Measurements from ENCODE around the gene OSBPL10.

The OSBPL10 gene

DNA sequence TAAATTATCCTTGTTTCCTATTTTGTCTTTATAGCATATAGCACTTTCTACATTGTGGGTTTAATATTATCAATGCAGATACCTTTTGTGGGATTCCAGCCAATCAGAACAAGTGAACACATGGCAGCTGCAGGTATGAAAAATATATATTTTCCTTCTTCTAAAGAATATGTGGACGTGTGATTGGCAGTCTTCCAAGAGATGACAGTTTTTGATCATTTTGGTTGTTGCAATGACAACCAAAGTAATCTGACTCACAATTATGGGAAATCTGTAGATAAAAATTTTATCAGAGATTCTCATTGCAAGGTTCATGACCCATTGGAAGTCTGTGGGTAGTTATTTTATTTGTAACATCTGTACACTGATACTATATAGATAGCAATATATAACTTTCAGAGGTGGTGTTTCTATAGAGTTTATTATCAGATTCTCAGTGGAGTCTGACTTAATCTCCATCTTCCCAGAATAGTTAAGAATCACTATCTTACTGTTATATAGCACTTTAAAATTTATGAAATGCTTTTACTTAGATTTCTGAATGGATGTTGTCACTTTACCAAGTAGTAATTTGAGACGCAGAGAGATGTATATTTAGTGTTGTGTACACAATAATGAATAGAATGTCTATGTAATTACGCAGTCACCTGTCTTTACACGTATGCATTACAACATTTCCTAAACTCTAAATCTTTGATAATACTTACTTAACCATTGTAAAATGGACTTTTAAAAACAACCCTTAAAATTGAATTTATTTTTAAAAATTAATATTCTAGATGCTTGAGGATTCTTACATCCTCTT is 365.8 kb downstream of the OSBPL10 start:
- DNase-seq (ENCODE audit: low read depth): no peak

DNA sequence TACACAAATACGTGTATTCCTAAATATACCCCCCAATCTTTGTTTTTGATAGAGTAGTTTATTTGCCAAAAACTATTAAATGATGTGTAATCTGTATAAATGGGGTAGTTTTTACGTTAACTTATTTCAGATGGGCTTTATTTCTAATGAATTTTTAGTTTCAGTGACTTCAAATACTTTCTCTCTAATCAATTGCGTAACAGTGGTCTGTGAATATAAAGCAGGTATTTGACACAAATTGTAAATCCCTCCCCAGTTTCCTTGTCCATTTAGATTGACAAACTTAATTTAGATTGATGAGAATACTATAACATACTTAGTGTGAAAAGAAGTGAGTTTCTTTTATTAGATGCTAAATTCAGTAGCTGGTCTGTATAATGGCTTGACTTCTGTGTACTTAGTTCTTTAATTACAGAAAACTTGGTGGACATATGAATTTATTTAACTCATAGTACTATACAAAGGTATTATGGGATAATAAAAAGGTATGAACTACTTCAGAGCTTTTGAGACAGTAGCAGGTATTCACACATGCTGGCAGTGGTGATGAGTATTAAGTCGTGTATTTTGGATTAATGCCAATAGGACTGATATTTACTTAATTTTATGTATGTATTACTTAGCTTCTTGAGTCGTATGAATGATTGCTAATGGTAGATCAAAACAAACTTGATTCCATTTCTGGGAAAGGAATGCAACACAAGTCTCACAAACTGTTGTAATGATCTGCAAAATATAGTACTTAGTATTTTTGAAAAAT is 366.7 kb downstream of the OSBPL10 start:
- DNase-seq (ENCODE audit: low read depth): no peak

DNA sequence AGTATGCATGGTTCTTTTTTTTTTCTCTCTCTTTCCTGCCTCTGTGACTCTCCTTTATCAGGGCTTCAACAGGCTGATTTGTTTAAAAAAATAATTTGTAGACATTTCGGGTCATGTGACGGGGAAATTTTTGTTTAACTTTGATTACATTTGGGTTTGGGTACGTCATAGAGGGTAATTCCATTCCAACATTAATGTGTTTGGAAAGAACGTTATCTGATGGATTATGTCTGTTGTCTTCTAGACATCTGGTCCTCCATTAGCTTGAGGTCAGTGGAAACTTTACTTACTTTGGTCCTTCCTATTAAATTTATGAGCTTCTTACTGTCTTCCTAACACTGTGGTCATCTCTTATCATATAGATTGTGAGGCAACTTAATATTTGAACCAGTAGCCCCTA is 367.4 kb downstream of the OSBPL10 start:
- no peak for DNase-seq (ENCODE audit: low read depth)

DNA sequence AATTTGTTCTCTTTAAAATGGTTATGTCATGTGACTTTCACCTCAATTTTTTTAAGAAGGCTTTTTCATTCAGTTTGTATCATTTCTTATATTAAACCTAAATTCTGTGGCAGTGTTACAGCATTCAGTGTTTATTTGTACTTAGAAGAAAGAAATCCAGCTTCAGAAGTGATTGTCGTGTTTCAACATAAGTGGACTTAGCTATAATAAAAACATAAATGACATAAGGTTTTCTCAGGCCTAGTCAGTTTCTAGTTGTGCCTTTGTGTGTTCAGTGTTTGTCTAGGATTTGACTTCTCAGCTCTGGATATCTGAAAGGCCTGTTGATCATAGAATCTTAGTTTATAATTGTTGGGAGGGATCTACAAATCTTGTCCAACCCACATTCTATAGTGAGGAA is 367.9 kb downstream of the OSBPL10 start:
- DNase-seq (ENCODE audit: low read depth): no peak
